Measurements from ENCODE around the gene FKBP5. TPM values are rescaled to one million over a fixed set of nuclear protein-coding genes. Genes with fewer than 3 reads are reported as not detected.

The FKBP5 gene
- total and polyA plus RNA-seq, 2 donors (not counting 3 experiments of a cell fraction or from before 2014, with no cell fraction given), result 16.7 to 56.8 TPM

- Histone ChIP-seq H3K4me1 (ENCODE audit: control insufficient read depth, extremely low read depth, insufficient read depth, low read length) (no peaks in the 10 kb centered on the region), H3K4me2 (ENCODE audit: insufficient read depth, low read length) (no peak overlapping the region), H3K9me3 (replicated peaks; ENCODE audit: control insufficient read depth, insufficient read depth, low read length) (no peaks in the 10 kb centered on the region), H3K36me3 (ENCODE audit: control insufficient read depth in 2 of 2, extremely low read depth in 1 of 2, insufficient read depth in 2 of 2, low read length in 2 of 2) (peaks cover 5 to 10% of the 10 kb centered on the region in 2 experiments), H3K9me1 (replicated peaks; ENCODE audit: control insufficient read depth, extremely low read depth, insufficient read depth, low read length) (no peaks in the 10 kb centered on the region), H4K20me1 (replicated peaks; ENCODE audit: control insufficient read depth, extremely low read depth, insufficient read depth, low read length) (no peaks in the 10 kb centered on the region), H3K27ac (ENCODE audit: insufficient read depth, low read depth, low read length) (no peak overlapping the region), H2AFZ (ENCODE audit: low read depth, low read length) (no peak overlapping the region), H3K4me3 (replicated peaks in 1 of 3; ENCODE audit: insufficient read depth in 1 of 3, low read depth in 1 of 3, low read length in 3 of 3) (no peak overlapping the region), H3K79me2 (ENCODE audit: control insufficient read depth, insufficient read depth, low read length) (no peaks in the 10 kb centered on the region), H3K9ac (replicated peaks; ENCODE audit: extremely low read depth, insufficient read depth, low read length) (no peak overlapping the region), H3K27me3 (ENCODE audit: control insufficient read depth in 2 of 2, insufficient read depth in 2 of 2, low read length in 2 of 2) (no peaks in the 10 kb centered on the region)
- ChIA-PET POLR2A (no interaction called here), CTCF (interaction anchor here (0.6 to 4.2 kb wide), 7 partner anchors 8 to 103 kb away, joined by 3 to 17 read pairs (median 4); partner anchors contain the start of gene ARMC12)
- peak; percentile 50 for DNase-seq (ENCODE audit: low read depth, low spot score)
- intact Hi-C loops (cut with micrococcal nuclease), result no loop called here
- FAIRE-seq, result no peak
- dilution Hi-C loops (cut with MboI; ENCODE audit: extremely low pct_ligation_motif_present, low sequenced_read_pairs), result no loop called here
- TF ChIP-seq POLR2A (IDR thresholded peaks at IDR 0.05; ENCODE audit: low read depth, low read length) (no peak), CTCF (IDR thresholded peaks at IDR 0.05; ENCODE audit: extremely low read depth in 1 of 2, insufficient read depth in 1 of 2, low read depth in 1 of 2, low read length in 2 of 2) (no peak), MAX (IDR thresholded peaks at IDR 0.05; ENCODE audit: insufficient read depth, insufficient read length) (no peak), FOS (IDR thresholded peaks at IDR 0.05; ENCODE audit: borderline replicate concordance, insufficient read depth, low read length) (no peak), POLR2AphosphoS5 (IDR thresholded peaks at IDR 0.05; ENCODE audit: insufficient read depth, low read depth, low read length) (no peak), GATA2 (IDR thresholded peaks at IDR 0.05; ENCODE audit: insufficient read depth, insufficient read length, low read depth, low read length) (no peak), JUN (IDR thresholded peaks at IDR 0.05; ENCODE audit: borderline replicate concordance, insufficient read depth, insufficient read length, low read depth) (no peak)
- BruUV-seq (replicated peaks), result no TSS peak
These were observed 54.4 kb downstream of the FKBP5 start for GRCh38 chr6:35634316-35634715.
